Stimulated activated CD8-positive, alpha-beta memory T cell treated with anti-CD3 and anti-CD28 coated beads, Interleukin-2, amount 100 ng/mL, for 48 hours (primary cell): ENCODE measurements around the gene OR4E1.
"Not testable (repeated sequence)": the region's sequence is repeated elsewhere in the genome, so short reads cannot be mapped to it uniquely, and the experiment has no call there.

Experiments
- DNase-seq, 2 donors: peaks; one replicate each; pipeline ENCODE4 v3.0.0-alpha.2; 2020; ENCODE audit warnings: low read depth in 2 of 2

Gene OR4E1

DNA sequence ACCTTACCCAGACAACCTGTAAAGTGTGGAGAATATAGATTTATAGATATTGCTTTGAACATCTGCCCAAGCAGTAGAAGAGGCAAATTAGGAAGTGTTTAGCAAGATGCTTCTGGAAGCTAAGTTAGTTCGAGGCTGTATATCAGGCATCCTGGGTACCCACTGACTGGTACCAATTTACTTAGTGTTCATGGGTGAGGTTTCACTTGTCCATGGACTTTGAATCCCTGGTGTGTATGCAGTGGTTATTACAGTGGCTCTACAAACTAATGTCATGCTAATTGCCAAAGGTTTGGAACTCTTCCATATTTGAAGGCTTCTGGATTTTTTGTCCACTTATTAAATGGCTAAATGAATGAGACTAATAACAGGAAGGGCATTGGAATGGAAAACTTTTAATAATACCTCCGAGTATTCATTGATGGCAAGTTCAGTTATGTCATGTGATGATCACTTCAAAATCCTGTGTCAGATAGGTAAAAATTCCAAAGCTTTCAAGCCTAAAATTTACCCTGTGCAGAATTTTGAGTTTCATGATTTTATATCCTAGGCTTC lies 20.2 kb downstream of the OR4E1 start, which contains the start of gene OR4E2:
TSS of gene OR4E2 (plus strand) at position 505 of the 555 bp plus-strand sequence. CDS start 11,248 bp downstream, outside the sequence.
- DNase-seq = no peak

DNA sequence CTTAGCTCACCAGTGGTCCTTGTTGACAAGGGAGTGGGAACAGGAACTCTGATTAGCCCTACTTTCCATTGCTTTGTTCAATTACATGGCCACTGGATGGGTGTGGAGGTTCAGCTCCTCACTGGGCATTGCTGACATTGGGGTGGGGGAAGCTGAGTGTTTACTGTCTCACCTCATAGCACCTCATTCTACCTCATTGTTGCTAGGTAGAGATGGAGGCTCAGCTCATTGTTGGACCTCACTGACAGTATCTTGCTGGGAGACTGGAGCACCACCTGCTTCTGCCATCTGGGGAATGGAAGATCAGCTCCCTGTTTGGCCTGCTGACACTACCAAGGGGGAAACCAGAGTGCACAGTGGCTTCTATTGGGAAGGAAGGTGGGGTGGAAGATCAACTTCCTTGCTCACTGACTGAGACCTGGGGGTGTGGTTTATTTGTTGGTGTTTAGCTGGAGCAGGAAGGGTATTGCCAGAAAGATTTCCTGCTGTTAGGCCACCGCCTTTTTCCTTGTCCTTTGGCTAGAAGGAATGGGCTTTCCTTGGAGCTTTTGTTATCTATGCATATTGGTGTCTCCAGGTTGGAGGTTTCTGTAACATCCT lies 21.3 kb downstream of the OR4E1 start:
- no peak for DNase-seq

DNA sequence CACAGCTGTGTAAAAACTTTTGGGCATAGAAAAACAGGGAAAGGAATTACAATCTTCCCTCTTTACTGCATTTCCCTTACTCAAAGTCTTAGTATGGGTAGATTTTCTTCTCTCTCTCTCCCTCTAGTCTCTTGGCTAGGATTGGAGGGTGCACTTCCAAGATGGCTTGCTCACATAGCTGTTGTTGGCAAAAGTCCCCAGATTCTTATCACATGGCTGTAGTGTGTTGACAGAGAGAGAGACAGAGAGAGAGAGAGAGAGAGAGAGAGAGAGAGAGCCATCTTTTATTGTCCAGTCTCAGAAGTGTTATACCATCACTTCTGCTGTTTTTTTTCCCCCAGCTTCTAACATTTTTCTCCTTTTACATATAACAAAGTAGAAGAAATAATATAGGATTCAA lies 26.2 kb downstream of the OR4E1 start:
- no peak for DNase-seq

DNA sequence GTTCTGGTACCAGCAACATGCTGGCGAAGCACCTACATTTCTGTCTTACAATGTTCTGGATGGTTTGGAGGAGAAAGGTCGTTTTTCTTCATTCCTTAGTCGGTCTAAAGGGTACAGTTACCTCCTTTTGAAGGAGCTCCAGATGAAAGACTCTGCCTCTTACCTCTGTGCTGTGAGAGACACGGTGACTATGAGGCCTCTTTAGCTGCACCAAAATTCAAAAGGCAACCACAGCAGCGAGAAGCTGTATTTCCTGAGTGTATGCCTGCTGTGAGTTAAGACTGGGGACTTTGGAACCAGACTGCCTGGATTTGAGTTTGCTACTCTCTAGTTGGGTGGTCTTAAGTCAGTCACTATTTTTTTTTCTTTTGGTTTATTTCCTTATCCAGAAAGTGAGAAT lies 30.2 kb downstream of the OR4E1 start:
- DNase-seq = no peak

DNA sequence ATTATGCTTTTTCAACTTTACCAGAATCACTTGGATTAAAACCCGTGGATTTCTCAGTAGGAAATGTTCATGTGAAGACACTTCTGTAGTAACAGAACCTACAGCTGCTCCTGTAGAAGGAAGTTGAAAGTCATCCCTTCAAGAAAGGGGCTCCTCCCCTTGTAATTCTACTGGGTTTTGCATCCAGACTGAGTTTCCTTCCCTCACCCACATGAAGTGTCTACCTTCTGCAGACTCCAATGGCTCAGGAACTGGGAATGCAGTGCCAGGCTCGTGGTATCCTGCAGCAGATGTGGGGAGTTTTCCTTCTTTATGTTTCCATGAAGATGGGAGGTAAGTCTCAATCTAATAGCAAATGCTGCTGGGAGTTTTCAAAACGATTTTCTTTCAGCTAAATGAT lies 30.9 kb downstream of the OR4E1 start:
- DNase-seq = no peak

DNA sequence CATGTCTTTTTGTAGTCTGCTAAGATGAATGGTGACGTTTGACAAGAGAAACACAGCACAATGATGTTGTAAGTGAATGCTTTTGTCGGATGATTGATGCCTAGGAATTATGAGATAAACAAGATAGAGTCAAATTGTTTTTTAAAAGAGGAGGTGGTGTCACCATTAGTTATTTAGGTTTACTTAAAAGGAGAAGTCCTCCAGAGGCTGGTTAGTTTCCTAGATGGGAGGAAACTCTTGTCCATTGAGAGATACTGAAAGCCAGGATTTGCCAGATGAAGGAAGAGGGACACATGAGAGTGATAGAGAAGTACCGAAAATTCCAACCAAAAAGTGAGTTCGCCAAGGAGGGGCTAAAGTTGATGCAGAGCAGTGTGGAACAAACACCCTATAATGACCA lies 38.8 kb downstream of the OR4E1 start, which contains the start of gene OR10G2:
TSS of gene OR10G2 (minus strand) at position 101 of the 400 bp plus-strand sequence. CDS start at position 3, 98 bp downstream.
- no peak for DNase-seq

DNA sequence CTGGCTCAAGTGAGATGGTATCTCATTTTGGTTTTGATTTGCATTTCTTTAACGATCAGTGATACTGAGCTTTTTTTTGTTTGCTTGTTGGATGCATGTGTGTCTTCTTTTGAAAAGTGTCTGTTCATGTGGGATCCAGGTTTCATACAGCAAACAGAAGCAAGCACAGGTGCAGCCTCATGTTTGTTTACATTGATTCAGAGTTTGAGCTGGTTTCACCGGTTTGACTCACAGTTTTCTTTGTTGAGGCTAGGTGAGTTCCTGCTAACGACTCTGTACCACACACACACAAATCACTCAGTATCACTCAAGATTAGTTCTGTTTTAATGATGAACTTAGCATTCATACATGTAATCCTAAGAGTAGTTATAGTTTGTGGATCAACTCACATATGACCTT lies 42.5 kb downstream of the OR4E1 start:
- no peak for DNase-seq

DNA sequence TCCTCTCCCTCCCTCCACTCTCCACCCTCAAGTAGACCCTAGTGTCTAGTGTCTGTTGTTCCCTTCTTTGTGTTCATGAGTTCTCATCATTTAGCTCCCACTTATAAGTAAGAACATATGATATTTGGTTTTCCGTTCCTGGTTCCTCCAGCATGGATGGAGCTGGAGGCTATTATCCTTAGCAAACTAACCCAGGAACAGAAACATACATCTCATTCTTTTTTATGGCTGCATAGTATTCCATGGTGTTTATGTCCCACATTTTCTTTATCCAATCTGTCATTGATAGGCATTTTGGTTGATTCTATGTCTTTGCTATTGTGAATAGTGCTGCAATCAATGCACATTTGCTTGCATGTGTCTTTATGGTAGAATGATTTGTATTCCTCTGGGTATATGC lies 43.1 kb downstream of the OR4E1 start:
- not testable (repeated sequence) for DNase-seq

DNA sequence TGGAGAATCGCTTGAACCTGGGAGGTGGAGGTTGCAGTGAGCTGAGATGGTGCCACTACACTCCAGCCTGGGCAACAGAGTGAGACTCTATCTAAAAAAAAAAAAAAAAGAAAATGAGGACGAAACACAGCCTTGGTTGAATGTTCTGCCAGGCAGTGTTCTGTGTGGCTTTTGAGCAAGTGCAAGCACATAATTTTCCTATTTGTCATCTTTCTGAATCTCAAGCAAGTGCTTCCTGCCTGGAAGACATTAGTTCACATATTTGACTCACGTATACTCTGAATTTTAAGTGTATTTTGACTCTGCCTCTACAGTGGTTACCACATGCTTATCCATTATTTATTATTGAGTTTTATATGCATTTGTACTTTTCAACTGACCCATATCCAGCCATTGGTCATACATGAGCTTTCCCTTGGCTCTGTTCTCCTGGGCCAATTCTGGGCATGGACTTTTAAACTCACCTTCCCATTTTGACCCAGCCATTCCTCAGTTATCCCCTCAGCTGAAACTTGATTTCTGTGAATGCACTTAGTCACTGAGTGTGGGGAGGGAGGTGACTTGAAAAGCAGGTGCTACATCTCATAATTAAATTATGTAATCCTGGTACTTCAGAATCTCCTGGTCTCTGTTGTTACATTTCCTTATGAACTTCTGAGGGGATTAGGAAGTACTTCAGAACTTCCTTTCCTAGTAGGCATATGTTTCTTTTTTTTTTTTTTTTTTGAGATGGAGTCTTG lies 47.0 kb downstream of the OR4E1 start:
- DNase-seq = no peak
